Prostate gland (tissue), 2 donors: ENCODE data around the gene UBQLN1.

Experiments
- CTCF ChIP-seq, 4 experiments: fragments of 200-600 bp in 2 of 4; fragments of 450-650 bp in 2 of 4; sonication (generic) in 2 of 4; IDR thresholded peaks; 1 replicate in 3 of 4; 2 replicates in 1 of 4; pipeline ENCODE4 v1.5.1; 2016 to 2019; ENCODE audit warnings: antibody characterized with exemption in 4 of 4, mild to moderate bottlenecking in 2 of 4, moderate library complexity in 2 of 4
- POLR2A ChIP-seq: fragments of 450-650 bp; IDR thresholded peaks from one replicate; pipeline ENCODE4 v1.6.1; 2016; ENCODE audit warnings: antibody characterized with exemption, mild to moderate bottlenecking

- no peak for TF ChIP-seq CTCF (IDR thresholded peaks at IDR 0.05)
- TF ChIP-seq POLR2A, result peak; percentile 10
Measured at GRCh38 chr9:83622939-83623678, 84.6 kb downstream of the UBQLN1 start, which contains the start of gene IDNK.
